ENCODE measurements around the gene KCNC4. TPM values are rescaled to one million over a fixed set of nuclear protein-coding genes. Genes with fewer than 3 reads are reported as not detected.

KCNC4 gene
- total and polyA plus RNA-seq, 7 donors, result 0.60 to 6.4 (median 2.1) TPM

GRCh38 chr1:110205156-110205555, 5.0 kb upstream of the KCNC4 start:
- Histone ChIP-seq H3K36me3 (no peaks in the 10 kb centered on the region), H3K9me3 (no peaks in the 10 kb centered on the region), H3K27ac (no peak overlapping the region), H3K4me3 (no peak overlapping the region), H3K27me3 (no peaks in the 10 kb centered on the region), H3K4me1 (peaks cover 0 to 8% (median 7%) of the 10 kb centered on the region in 4 donors)
- 86% methylated on average over 4 of the region's 4 CpGs for WGBS, 2 donors
- DNase-seq, result no peak
- intact Hi-C loops (cut with DNase I), result loop anchor here (5.0 kb wide), 1 partner anchor 202 kb away; the partner anchor contains the start of gene LAMTOR5
- no peak for TF ChIP-seq POLR2AphosphoS5 (IDR thresholded peaks at IDR 0.05)
- no peak for TF ChIP-seq POLR2A (IDR thresholded peaks at IDR 0.05)
- TF ChIP-seq EP300 (IDR thresholded peaks at IDR 0.05), result no peak
- no peak for TF ChIP-seq CTCF (IDR thresholded peaks at IDR 0.05)

GRCh38 chr1:110205591-110206155, 4.4 kb upstream of the KCNC4 start:
- WGBS, 2 donors, result 92 to 93% methylated on average over 6 of the region's 6 CpGs
- DNase-seq, result no peak
- H3K27me3 ChIP-seq, result no peaks in the 10 kb centered on the region
- intact Hi-C loops (cut with DNase I), result loop anchor here (5.0 kb wide), 1 partner anchor 202 kb away; the partner anchor contains the start of gene LAMTOR5
- H3K27ac ChIP-seq, result no peak overlapping the region
- H3K4me1 ChIP-seq, result peaks cover 0 to 12% (median 7%) of the 10 kb centered on the region in 4 donors
- H3K9me3 ChIP-seq, result no peaks in the 10 kb centered on the region
- TF ChIP-seq POLR2AphosphoS5 (IDR thresholded peaks at IDR 0.05), result no peak
- TF ChIP-seq POLR2A (IDR thresholded peaks at IDR 0.05), result no peak
- TF ChIP-seq CTCF (IDR thresholded peaks at IDR 0.05), result no peak
- TF ChIP-seq EP300 (IDR thresholded peaks at IDR 0.05), result no peak
- no peaks in the 10 kb centered on the region for H3K36me3 ChIP-seq
- no peak overlapping the region for H3K4me3 ChIP-seq

GRCh38 chr1:110206261-110206920, 3.7 kb upstream of the KCNC4 start:
- WGBS, 2 donors, result 90 to 94% methylated on average over 11 of the region's 11 CpGs
- H3K36me3 ChIP-seq, result no peaks in the 10 kb centered on the region
- H3K4me3 ChIP-seq, result no peak overlapping the region
- H3K4me1 ChIP-seq, result peaks cover 0 to 19% (median 11%) of the 10 kb centered on the region in 4 donors
- H3K27me3 ChIP-seq, result peaks cover 0 to 7% (median 0%) of the 10 kb centered on the region in 3 donors
- no peak overlapping the region for H3K27ac ChIP-seq
- no peaks in the 10 kb centered on the region for H3K9me3 ChIP-seq
- intact Hi-C loops (cut with DNase I), result loop anchor here (5.0 kb wide), 1 partner anchor 201 kb away; the partner anchor contains the start of gene LAMTOR5
- no peak for DNase-seq
- TF ChIP-seq POLR2AphosphoS5 (IDR thresholded peaks at IDR 0.05) (no peak), EP300 (IDR thresholded peaks at IDR 0.05) (no peak), CTCF (IDR thresholded peaks at IDR 0.05) (no peak), POLR2A (IDR thresholded peaks at IDR 0.05) (no peak)

GRCh38 chr1:110207831-110208230, 2.3 kb upstream of the KCNC4 start:
- H3K4me1 ChIP-seq, result peaks cover 0 to 30% (median 21%) of the 10 kb centered on the region in 4 donors
- intact Hi-C loops (cut with DNase I), result loop anchor here (1.0 to 5.0 kb wide), 2 partner anchors 104 to 199 kb away; partner anchors contain the start of gene LAMTOR5
- no peaks in the 10 kb centered on the region for H3K36me3 ChIP-seq
- no peaks in the 10 kb centered on the region for H3K9me3 ChIP-seq
- no peak for TF ChIP-seq EP300 (IDR thresholded peaks at IDR 0.05)
- peak; percentile 55 to 83 (median 74) for TF ChIP-seq CTCF (IDR thresholded peaks at IDR 0.05)
- TF ChIP-seq POLR2AphosphoS5 (IDR thresholded peaks at IDR 0.05), result no peak
- no peak for TF ChIP-seq POLR2A (IDR thresholded peaks at IDR 0.05)
- 26 to 35% methylated on average over 5 of the region's 5 CpGs for WGBS, 2 donors
- peaks cover 0 to 15% (median 0%) of the 10 kb centered on the region in 3 donors for H3K27me3 ChIP-seq
- H3K27ac ChIP-seq, result no peak overlapping the region
- no peak overlapping the region for H3K4me3 ChIP-seq
- no peak for DNase-seq
